ENCODE measurements around the gene MFAP4. TPM values are rescaled to one million over a fixed set of nuclear protein-coding genes. Genes with fewer than 3 reads are reported as not detected.

Gene MFAP4
- polyA plus RNA-seq, 3 donors: 0.12 to 0.73 (median 0.12) TPM

DNA sequence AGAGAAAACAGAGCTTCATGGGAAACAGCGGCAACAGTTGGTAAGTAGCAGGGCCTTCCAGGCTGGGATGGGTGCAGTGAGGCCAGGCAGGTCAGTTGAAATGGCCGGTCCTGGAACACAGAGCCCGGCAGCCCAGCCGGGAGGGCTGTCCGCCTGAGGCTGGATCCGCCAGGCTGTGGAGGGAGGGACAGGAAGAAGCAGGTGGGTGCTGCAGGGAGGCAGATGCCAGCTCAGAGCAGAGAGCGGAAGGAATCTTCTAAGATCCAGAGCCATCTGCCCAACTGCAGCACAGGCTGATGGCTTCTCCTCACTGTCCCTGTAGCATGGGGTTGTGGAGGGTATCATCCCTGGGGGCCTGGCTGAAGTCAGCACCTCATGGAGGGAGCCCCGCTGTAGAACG is 24.6 kb upstream of the MFAP4 start:
- Mint-ChIP-seq H3K4me3 (no peak overlapping the region), H3K27ac (peak overlapping the region in 1 of 7 donors; percentile 67), H3K9me3 (no peaks in the 10 kb centered on the region), H3K4me1 (no peaks in the 10 kb centered on the region), H3K27me3 (ENCODE audit: low read depth in 3 of 3) (peaks cover 10 to 21% (median 13%) of the 10 kb centered on the region in 3 donors), H3K36me3 (no peaks in the 10 kb centered on the region)
- Histone ChIP-seq H2AFZ (ENCODE audit: insufficient read depth, low read depth, low read length, poor library complexity, severe bottlenecking) (no peak overlapping the region), H3K4me1 (ENCODE audit: control insufficient read depth in 1 of 2, insufficient read depth in 2 of 2, low read length in 2 of 2) (no peaks in the 10 kb centered on the region), H3K79me2 (ENCODE audit: insufficient read depth, low read length) (no peaks in the 10 kb centered on the region), H3K27me3 (ENCODE audit: control insufficient read depth in 2 of 2, insufficient read depth in 2 of 2, low read length in 2 of 2) (peaks cover 0 to 9% of the 10 kb centered on the region in 2 donors), H3K4me2 (replicated peaks; ENCODE audit: extremely low read depth, low read length, poor library complexity, severe bottlenecking) (no peak overlapping the region), H3K27ac (ENCODE audit: low read depth in 1 of 2, low read length in 2 of 2) (no peak overlapping the region), H3K36me3 (replicated peaks in 1 of 2; ENCODE audit: control insufficient read depth in 1 of 2, insufficient read depth in 2 of 2, low read length in 2 of 2) (no peaks in the 10 kb centered on the region), H4K20me1 (ENCODE audit: insufficient read depth, low read length) (no peaks in the 10 kb centered on the region), H3K9me3 (replicated peaks in 1 of 2; ENCODE audit: control insufficient read depth in 1 of 2, insufficient read depth in 1 of 2, low read length in 2 of 2) (no peaks in the 10 kb centered on the region), H3K9ac (ENCODE audit: insufficient read depth, low read length, poor library complexity, severe bottlenecking) (no peak overlapping the region), H3K4me3 (replicated peaks in 1 of 3; ENCODE audit: low read depth in 2 of 3, low read length in 3 of 3) (no peak overlapping the region)
- 84% methylated on average over 7 of the region's 9 CpGs for WGBS (ENCODE audit: insufficient coverage)
- intact Hi-C loops (cut with micrococcal nuclease): loop anchor here in 1 of 2 donors (10.0 kb wide), 1 partner anchor 47 kb away; the partner anchor contains the start of gene B9D1
- TF ChIP-seq, protein P1, sequence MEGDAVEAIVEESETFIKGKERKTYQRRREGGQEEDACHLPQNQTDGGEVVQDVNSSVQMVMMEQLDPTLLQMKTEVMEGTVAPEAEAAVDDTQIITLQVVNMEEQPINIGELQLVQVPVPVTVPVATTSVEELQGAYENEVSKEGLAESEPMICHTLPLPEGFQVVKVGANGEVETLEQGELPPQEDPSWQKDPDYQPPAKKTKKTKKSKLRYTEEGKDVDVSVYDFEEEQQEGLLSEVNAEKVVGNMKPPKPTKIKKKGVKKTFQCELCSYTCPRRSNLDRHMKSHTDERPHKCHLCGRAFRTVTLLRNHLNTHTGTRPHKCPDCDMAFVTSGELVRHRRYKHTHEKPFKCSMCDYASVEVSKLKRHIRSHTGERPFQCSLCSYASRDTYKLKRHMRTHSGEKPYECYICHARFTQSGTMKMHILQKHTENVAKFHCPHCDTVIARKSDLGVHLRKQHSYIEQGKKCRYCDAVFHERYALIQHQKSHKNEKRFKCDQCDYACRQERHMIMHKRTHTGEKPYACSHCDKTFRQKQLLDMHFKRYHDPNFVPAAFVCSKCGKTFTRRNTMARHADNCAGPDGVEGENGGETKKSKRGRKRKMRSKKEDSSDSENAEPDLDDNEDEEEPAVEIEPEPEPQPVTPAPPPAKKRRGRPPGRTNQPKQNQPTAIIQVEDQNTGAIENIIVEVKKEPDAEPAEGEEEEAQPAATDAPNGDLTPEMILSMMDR (IDR thresholded peaks at IDR 0.05): no peak
- DNase-seq: no peak

DNA sequence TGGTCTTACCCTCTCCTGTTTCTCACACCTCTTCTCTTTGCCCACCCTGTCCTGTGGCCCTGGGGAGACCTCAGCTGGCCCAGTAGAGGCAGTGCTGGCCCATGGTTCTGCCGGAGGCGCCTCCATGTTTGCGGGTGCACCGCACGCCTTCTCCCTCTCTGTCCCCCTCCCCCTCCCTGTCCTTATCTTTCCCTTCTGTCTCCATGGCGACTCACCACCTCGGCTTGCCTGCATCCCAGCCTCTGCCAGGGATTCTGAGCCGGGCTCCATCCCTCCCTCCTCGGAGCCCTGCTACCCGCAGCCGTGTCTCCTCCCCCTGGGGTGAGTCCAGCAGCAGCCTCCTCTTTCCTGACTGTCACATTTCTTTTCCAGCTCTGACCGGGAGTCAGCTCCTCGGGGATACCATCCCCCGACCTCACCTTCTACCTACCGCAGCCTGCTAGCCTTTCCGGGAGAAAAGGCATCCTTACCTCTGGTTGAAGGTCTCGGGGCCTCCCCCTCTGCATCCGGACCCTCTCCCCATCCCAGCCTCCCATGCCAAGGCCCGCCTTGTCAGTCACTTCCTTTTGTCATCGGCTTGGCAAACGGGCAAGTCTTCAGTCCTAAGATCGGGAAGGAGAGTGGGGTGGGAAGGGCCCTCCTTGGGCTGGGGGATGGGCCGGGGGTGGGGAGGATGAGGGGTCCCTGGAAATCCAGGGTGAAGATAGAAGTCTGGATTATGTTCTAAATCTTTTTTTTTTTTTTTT is 24.1 kb upstream of the MFAP4 start, which contains the start of gene RNF112:
Gene RNF112 (plus strand): TSS at position 358 of the 746 bp plus-strand sequence. CDS start 177 bp downstream, at position 535.
- Mint-ChIP-seq H3K27ac (peak within 1 kb of the TSS in 3 of 7 donors; percentile 17 to 67 (median 51)), H3K4me1 (no peaks in the 10 kb centered on the region), H3K36me3 (no peaks in the 10 kb centered on the region), H3K9me3 (no peaks in the 10 kb centered on the region), H3K27me3 (ENCODE audit: low read depth in 3 of 3) (peaks cover 10 to 21% (median 13%) of the 10 kb centered on the region in 3 donors), H3K4me3 (peak within 1 kb of the TSS in 1 of 2 donors; percentile 7)
- no peaks in the 10 kb centered on the region for H4K20me1 ChIP-seq (ENCODE audit: insufficient read depth, low read length)
- no peaks in the 10 kb centered on the region for H3K4me1 ChIP-seq (ENCODE audit: control insufficient read depth in 1 of 2, insufficient read depth in 2 of 2, low read length in 2 of 2)
- DNase-seq: no peak
- TF ChIP-seq, protein P1 (IDR thresholded peaks at IDR 0.05): no peak
- no peaks in the 10 kb centered on the region for H3K36me3 ChIP-seq (replicated peaks in 1 of 2; ENCODE audit: control insufficient read depth in 1 of 2, insufficient read depth in 2 of 2, low read length in 2 of 2)
- no peak within 1 kb of the TSS for H3K9ac ChIP-seq (ENCODE audit: insufficient read depth, low read length, poor library complexity, severe bottlenecking)
- 68% methylated on average over 15 of the region's 23 CpGs for WGBS (ENCODE audit: insufficient coverage)
- H3K4me3 ChIP-seq (replicated peaks in 1 of 3; ENCODE audit: low read depth in 2 of 3, low read length in 3 of 3): no peak within 1 kb of the TSS
- H3K27ac ChIP-seq (ENCODE audit: low read depth in 1 of 2, low read length in 2 of 2): no peak within 1 kb of the TSS
- no peaks in the 10 kb centered on the region for H3K9me3 ChIP-seq (replicated peaks in 1 of 2; ENCODE audit: control insufficient read depth in 1 of 2, insufficient read depth in 1 of 2, low read length in 2 of 2)
- H2AFZ ChIP-seq (ENCODE audit: insufficient read depth, low read depth, low read length, poor library complexity, severe bottlenecking): no peak within 1 kb of the TSS
- H3K79me2 ChIP-seq (ENCODE audit: insufficient read depth, low read length): no peaks in the 10 kb centered on the region
- peaks cover 0 to 9% of the 10 kb centered on the region in 2 donors for H3K27me3 ChIP-seq (ENCODE audit: control insufficient read depth in 2 of 2, insufficient read depth in 2 of 2, low read length in 2 of 2)
- intact Hi-C loops (cut with micrococcal nuclease): loop anchor here in 1 of 2 donors (10.0 kb wide), 1 partner anchor 46 kb away; the partner anchor contains the start of gene B9D1
- H3K4me2 ChIP-seq (replicated peaks; ENCODE audit: extremely low read depth, low read length, poor library complexity, severe bottlenecking): no peak within 1 kb of the TSS
